DND-41 (cell line): ENCODE data around the gene ZNF442.
"Not testable (repeated sequence)": the region's sequence is repeated elsewhere in the genome, so short reads cannot be mapped to it uniquely, and the experiment has no call there.

ENCODE experiments used
- ATAC-seq: fragments of 200-7000 bp; cut with Tn5 transposase; 3 replicates; pipeline ENCODE4 v1.9.1; 2021; ENCODE audit warnings: low read depth; ENCODE audit not compliant: insufficient read depth
- DNase-seq: peaks from one replicate; pipeline ENCODE4 v3.0.0-alpha.2; 2020
- H2AFZ ChIP-seq: 2 replicates; pipeline ENCODE4 v1.6.0; 2012; ENCODE audit warnings: low read depth, low read length
- H3K27ac ChIP-seq: 2 replicates; pipeline ENCODE4 v1.5.1; 2012; ENCODE audit warnings: low read length, inconsistent platforms
- H3K27me3 ChIP-seq: fragments of 200-600 bp; sonication (generic); 2 replicates; pipeline ENCODE4 v1.6.0; 2012; ENCODE audit warnings: low read length, mild to moderate bottlenecking, inconsistent platforms; ENCODE audit not compliant: insufficient read depth, poor library complexity
- H3K36me3 ChIP-seq: 2 replicates; pipeline ENCODE4 v1.5.1; 2012; ENCODE audit warnings: low read length, inconsistent platforms; ENCODE audit not compliant: insufficient read depth
- H3K4me1 ChIP-seq: 2 replicates; pipeline ENCODE4 v1.5.1; 2012; ENCODE audit warnings: mild to moderate bottlenecking, low read length; ENCODE audit not compliant: insufficient read depth
- H3K4me2 ChIP-seq: 2 replicates; pipeline ENCODE4 v1.6.0; 2012; ENCODE audit warnings: mild to moderate bottlenecking, moderate library complexity, low read length, inconsistent platforms; ENCODE audit not compliant: insufficient read depth
- H3K4me3 ChIP-seq, 2 experiments: fragments of 200-600 bp in 1 of 2; shearing (Covaris generic) in 1 of 2; 2 replicates each; pipeline ENCODE4 v1.5.1; 2012 to 2016; ENCODE audit warnings: inconsistent platforms in 2 of 2, low read length in 2 of 2, mild to moderate bottlenecking in 2 of 2, low read depth in 1 of 2, moderate library complexity in 1 of 2
- H3K79me2 ChIP-seq: 2 replicates; pipeline ENCODE4 v1.6.0; 2012; ENCODE audit warnings: low read length, inconsistent platforms; ENCODE audit not compliant: insufficient read depth
- H3K9ac ChIP-seq: 2 replicates; pipeline ENCODE4 v1.6.0; 2012; ENCODE audit warnings: low read depth, mild to moderate bottlenecking, inconsistent platforms, low read length, moderate library complexity
- H3K9me3 ChIP-seq: 2 replicates; pipeline ENCODE4 v1.5.1; 2012; ENCODE audit warnings: low read length, moderate library complexity, mild to moderate bottlenecking, inconsistent platforms; ENCODE audit not compliant: insufficient read depth, severe bottlenecking
- H4K20me1 ChIP-seq: 2 replicates; pipeline ENCODE4 v1.6.0; 2012; ENCODE audit warnings: low read length; ENCODE audit not compliant: insufficient read depth
- CTCF ChIP-seq: IDR thresholded peaks from 2 replicates; pipeline ENCODE4 v1.5.1; 2012; ENCODE audit warnings: borderline replicate concordance, low read length, moderate library complexity, mild to moderate bottlenecking; ENCODE audit not compliant: poor library complexity, severe bottlenecking; ENCODE audit errors: extremely low read depth
- EZH2 ChIP-seq: IDR thresholded peaks from 3 replicates; pipeline ENCODE4 v1.6.1; 2012; ENCODE audit warnings: borderline replicate concordance, low read depth, mild to moderate bottlenecking, moderate library complexity, low read length, inconsistent platforms; ENCODE audit not compliant: severe bottlenecking

ZNF442 gene

DNA sequence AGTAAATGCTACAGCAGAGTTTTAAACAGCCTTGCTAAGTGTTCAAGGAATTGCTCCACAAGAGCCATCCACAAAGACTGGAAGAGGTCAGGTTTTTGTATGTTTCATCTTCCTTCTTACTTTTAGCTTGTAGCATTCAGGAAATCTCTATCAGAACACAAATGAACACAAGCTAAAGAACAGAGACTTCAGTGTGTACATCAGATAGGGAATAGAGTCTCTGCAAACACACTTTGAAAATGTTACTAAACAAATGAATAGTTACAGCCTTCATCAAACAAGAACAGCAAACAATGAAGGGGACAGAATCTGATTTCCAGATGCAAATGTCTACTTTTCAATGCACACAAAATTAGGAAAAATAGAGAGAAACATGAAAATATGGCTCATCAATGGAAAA, 39.8 kb downstream of the ZNF442 start:
- Histone ChIP-seq H3K27me3 (no peaks in the 10 kb centered on the region), H3K4me3 (no peak overlapping the region), H4K20me1 (no peaks in the 10 kb centered on the region), H3K9ac (no peak overlapping the region), H3K36me3 (peaks cover 14% of the 10 kb centered on the region), H3K4me2 (no peak overlapping the region), H3K27ac (no peak overlapping the region), H2AFZ (no peak overlapping the region), H3K9me3 (peaks cover 6% of the 10 kb centered on the region), H3K79me2 (no peaks in the 10 kb centered on the region), H3K4me1 (no peaks in the 10 kb centered on the region)
- TF ChIP-seq CTCF = no peak
- TF ChIP-seq EZH2 = no peak
- ATAC-seq = no peak
- DNase-seq = no peak

DNA sequence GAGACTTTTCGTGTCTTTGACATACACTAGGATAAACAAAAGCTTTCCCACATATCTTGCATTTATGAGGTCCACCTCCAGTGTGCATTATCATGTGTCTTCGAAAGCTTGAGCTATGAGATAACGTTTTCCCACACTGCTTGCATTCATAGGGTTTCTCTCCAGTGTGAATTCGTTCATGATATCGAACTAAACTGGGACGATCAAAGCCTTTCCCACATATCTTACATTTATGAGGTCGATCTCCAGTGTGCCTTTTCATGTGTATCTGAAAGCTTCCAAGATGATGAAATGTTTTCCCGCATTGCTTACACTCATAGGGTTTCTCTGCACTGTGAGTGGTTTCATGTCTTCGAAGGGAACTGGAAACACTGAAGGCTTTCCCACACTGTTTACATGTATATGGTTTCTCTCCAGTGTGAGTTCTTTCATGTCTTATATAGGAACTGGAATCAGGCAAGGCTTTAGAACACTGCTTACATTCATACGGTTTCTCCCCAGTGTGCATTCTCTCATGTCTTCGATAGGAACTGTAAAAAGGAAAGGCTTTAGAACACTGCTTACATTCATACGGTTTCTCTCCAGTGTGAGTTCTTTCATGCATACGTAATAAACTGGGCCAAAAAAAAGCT, 46.6 kb downstream of the ZNF442 start:
- TF ChIP-seq CTCF (no peak), EZH2 (no peak)
- Histone ChIP-seq H2AFZ (no peak overlapping the region), H3K4me2 (no peak overlapping the region), H3K9ac (no peak overlapping the region), H3K79me2 (no peaks in the 10 kb centered on the region), H3K36me3 (peaks cover 33% of the 10 kb centered on the region), H3K27me3 (no peaks in the 10 kb centered on the region), H3K4me3 (no peak overlapping the region), H3K27ac (no peak overlapping the region), H3K4me1 (no peaks in the 10 kb centered on the region), H3K9me3 (peaks cover 6% of the 10 kb centered on the region), H4K20me1 (no peaks in the 10 kb centered on the region)
- DNase-seq (no peak), ATAC-seq (no peak)

GRCh38 chr19:12314553-12314952, 50.9 kb downstream of the ZNF442 start:
- Histone ChIP-seq H3K27ac (no peak overlapping the region), H4K20me1 (no peaks in the 10 kb centered on the region), H3K4me3 (no peak overlapping the region), H3K9ac (no peak overlapping the region), H2AFZ (no peak overlapping the region), H3K9me3 (no peaks in the 10 kb centered on the region), H3K27me3 (no peaks in the 10 kb centered on the region), H3K4me1 (no peaks in the 10 kb centered on the region), H3K36me3 (peaks cover 11% of the 10 kb centered on the region; the same call in 1 of the 2 replicates), H3K4me2 (no peak overlapping the region), H3K79me2 (no peaks in the 10 kb centered on the region)
- no peak for DNase-seq
- ATAC-seq = no peak
- TF ChIP-seq CTCF (no peak), EZH2 (no peak)

DNA sequence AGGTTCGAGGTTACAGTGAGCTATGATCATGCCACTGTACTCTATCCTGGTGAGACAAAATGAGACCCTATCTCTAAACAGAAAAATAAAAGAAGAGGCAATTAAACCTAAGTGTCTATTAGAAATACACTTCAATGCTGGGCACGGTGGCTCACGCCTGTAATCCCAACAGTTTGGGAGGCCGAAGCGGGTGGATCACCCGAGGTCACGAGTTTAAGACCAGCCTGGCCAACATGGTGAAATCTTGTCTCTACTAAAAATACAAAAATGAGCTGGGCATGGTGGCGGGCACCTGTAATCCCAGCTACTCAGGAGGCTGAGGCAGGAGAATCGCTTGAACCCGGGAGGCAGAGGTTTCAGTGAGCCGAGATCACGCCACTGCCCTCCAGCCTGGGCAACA, 56.6 kb downstream of the ZNF442 start:
- H3K4me1 ChIP-seq, ATAC-seq, H3K27me3 ChIP-seq: not testable (repeated sequence)

More for the DNA sequence above, 56.6 kb downstream of the ZNF442 start:
- H3K79me2 ChIP-seq, H2AFZ ChIP-seq, DNase-seq, H3K27ac ChIP-seq, H3K4me2 ChIP-seq, H3K4me3 ChIP-seq, H3K9ac ChIP-seq, H3K36me3 ChIP-seq, H3K9me3 ChIP-seq, H4K20me1 ChIP-seq: not testable (repeated sequence)
